Myocyte (in vitro differentiated cells): ENCODE measurements around the gene ARHGEF40. TPM values are rescaled to one million over a fixed set of nuclear protein-coding genes. Genes with fewer than 3 reads are reported as not detected.
A peak's percentile ranks its signal among the peaks of the same experiment; 100 is the strongest.
"Not testable (repeated sequence)": the region's sequence is repeated elsewhere in the genome, so short reads cannot be mapped to it uniquely, and the experiment has no call there.

Source experiments
- DNase-seq: peaks from one replicate; pipeline ENCODE4 v3.0.0-alpha.2; 2012; ENCODE audit warnings: low read depth
- total RNA-seq: library from RNA; depleted of rRNA; stranded (reverse); fragments of >200 nt; gene quantifications from 2 replicates; pipeline ENCODE4 v1.2.3, GENCODE V29; 2014

The ARHGEF40 gene
- total RNA-seq, 1 donor from 2014 or later: 45.2 TPM

- peak; percentile 92 for DNase-seq
Observed at GRCh38 chr14:21039585-21040369, 30.3 kb upstream of the ARHGEF40 start.

GRCh38 chr14:21040370-21040925, 29.7 kb upstream of the ARHGEF40 start:
- DNase-seq: no peak

DNA sequence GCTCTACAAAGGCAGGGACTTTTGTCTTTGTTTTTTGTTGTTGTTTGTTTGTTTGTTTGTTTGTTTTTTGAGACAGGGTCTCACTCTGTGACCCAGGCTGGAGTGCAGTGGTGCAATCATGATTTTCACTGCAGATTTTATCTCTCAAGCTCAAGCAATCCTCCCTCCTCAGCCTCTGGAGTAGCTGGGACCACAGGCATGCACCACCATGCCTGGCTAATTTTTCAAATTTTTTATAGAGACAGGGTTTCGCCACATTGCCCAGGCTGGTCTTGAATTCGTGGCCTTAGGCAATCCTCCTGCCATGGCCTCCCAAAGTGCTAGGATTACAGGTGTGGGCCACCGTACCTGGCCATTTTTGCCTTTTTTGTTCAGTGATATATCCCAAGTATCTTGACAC, 29.2 kb upstream of the ARHGEF40 start:
- DNase-seq: not testable (repeated sequence)

GRCh38 chr14:21041676-21042433, 28.2 kb upstream of the ARHGEF40 start, which contains the start of gene RNASE7:
Gene RNASE7 (plus strand): TSS chr14:21042362. CDS start chr14:21042993, 631 bp downstream.
- peak; percentile 76 for DNase-seq

GRCh38 chr14:21042918-21043317, 27.2 kb upstream of the ARHGEF40 start:
- DNase-seq: peak; percentile 76

GRCh38 chr14:21043387-21043973, 26.6 kb upstream of the ARHGEF40 start:
- DNase-seq: no peak

DNA sequence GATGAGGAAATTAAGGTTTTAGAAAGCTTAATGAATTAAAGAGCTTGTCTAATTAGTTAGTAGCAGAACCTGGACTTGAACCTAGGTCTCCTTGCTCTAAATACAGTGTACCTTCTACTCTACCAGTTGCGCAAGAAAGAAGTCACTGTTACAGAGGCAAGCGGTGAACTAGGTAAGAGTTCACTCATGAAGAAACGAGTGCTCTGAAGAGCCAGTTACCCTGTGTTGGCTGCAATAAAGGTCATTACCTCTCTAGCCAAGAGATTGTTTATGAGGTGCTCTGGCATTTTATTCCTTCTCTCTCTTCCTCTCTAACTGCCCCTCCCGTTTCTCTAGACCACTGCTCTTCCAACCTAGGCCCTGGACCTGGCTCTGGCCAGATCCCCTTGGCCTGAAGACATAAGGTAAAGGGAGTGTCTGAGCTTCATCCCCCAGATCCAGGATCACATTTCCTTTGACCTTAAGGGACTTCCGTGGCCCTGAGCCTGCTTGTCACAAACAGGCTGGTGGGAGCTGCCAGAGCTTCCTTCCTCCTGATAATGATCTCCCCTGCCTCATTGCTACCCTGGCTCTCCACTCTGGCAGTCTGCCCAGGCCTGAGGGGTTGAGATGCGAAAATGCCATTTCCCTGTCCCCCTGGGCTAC, 26.0 kb upstream of the ARHGEF40 start:
- DNase-seq: no peak

GRCh38 chr14:21047378-21047781, 22.7 kb upstream of the ARHGEF40 start:
- DNase-seq: no peak

DNA sequence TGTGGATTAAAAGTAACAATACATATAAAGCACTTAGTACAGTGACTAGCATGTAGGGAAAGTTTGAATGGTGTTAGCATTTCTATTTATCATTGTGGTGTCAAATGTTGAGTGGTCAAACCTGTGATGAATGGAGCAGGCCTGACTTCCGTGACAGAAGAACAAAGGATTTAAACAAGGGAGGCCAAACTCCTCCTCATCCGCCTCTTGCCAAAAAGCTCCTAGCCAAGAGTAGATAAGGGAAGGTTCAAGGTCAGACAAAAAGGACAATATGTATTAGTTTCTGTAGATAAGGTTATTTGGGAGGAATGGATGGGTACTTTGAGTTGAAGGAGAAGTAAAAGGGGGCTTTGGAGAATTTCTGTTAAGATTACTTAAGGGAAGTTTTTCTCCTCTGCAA, 21.5 kb upstream of the ARHGEF40 start:
- DNase-seq: no peak

GRCh38 chr14:21049271-21049673, 20.8 kb upstream of the ARHGEF40 start:
- DNase-seq: no peak

- no peak for DNase-seq
Observed at GRCh38 chr14:21050597-21050996, 19.5 kb upstream of the ARHGEF40 start.

DNA sequence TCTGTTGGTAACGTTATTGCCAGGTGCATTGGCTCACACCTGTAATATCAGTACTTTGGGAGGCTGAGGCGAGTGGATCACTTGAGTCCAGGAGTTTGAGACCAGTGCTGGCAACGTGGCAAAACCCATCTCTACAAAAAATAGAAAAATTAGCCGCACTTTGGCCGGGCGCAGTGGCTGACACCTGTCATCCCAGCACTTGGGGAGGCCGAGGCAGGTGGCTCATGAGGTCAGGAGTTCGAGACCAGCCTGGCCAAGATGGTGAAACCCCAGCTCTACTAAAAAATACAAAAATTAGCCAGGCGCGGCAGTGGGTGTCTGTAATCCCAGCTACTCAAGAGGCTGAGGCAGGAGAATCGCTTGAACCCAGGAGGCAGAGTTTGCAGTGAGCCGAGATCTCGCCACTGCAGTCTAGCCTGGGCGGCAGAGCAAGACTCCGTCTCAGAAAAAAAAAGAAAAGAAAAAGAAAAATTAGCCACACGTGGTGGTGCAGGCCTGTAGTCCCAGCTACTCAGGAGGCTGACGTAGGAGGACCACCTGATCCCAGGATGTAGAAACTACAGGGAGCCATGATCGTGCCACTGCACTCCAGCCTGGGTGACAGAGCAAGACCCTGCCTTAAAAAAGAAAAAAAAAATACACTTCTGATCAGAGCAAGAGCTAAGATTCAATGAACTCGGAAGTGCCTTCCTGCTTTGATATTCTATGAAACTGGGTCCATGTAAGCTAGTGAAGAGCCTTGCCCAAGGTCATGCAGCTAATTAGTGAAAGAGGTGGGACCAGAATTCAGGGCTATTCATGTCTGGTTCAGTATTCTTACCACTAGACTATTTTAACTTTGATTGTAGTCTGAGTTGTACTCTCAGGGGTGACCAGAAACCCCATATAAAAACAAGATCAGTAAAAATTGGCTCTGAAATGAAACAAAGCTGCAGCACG, 16.7 kb upstream of the ARHGEF40 start:
- no peak for DNase-seq

DNA sequence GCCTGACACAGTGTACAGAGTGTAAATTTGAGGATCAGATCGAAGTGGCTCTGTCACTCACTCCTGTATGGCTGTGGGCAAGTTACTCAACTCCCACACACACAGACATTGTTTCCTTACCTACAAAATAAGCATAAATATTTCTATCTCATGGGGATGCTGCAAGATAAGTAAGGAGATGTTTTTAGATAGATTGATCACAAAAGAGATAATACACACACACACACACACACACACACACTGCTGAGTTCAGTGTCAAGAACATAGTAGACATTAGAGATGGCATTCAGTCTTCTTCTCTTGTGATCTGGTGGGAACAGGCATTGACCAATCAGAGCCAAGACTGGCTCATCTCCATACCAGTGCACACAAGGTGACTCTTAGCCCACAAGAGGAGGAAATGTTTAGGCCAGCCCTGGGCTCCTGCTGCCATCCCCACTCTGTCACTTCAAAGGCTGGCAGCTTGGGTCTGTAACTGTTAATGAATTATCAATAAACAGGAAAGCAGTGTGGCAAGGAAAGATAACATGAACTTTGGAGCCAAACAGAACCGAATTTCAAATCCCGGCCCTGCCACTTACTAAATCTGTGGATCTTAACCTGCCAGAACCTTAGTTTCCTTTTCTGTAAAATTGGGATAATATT, 15.9 kb upstream of the ARHGEF40 start:
- DNase-seq: no peak

- DNase-seq: no peak
Observed at GRCh38 chr14:21054768-21055145, 15.3 kb upstream of the ARHGEF40 start.

DNA sequence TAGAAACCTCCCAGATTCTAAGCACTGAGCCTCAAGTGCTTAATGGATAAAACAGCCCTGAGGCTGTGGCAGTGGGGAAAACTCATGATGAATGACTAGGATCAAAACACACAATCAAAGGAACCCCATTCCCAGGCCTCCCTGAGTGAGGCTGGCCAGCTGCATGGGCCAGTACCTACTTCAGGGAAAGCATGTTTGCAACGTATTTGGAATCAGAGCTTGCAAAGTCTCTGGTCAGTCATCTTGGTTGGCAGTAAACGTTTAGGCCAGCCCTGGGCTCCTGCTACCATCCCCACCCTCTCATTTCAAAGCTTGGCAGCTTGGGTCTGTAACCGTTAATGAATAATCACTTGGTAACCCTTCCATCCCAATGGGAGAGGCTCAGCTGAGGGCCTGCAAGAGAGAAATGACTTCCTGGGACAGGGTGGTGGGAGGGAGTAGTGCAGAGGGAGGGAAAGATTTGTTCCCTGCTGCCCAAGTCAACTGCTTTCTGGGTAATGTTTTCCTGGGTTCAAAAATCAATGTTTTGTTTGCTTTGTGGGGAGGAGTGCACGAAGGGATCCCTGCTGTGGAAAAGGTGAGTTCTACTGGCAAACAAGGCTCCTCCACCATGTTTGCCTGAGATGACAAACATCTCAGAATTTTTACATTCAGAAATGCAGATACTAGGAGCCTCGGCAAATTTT, 14.5 kb upstream of the ARHGEF40 start:
- DNase-seq: no peak

DNA sequence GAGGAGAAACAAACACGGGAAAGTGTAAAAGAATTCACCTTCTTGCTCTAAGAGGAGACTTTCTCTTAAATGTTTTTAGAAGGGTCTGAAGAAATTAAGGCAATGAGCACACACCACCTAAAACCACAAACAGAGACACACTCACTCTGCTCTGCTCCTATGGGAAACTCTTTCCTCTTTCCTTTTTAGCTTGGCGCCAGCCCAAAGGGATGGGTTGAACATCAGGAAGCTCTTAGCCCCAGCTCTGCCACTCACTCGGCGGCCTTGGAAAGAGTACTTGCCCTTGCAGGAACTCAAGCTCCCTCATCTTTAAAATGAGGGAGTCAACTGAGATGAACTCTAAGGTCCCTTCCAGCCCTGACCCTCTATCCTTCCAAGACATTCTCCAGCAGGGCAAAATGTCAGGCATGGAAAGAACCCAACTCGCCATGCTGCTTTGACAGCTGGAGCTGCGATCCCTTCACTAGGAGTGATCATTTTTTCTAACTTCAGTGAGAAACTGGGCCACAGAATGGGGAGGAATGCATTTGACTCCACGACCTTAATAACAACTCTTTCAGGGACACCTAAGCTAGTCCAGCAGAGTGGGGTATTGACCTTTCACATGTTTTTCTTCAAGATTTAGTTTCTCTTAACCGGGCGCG, 13.5 kb upstream of the ARHGEF40 start:
- DNase-seq: peak; percentile 35

DNA sequence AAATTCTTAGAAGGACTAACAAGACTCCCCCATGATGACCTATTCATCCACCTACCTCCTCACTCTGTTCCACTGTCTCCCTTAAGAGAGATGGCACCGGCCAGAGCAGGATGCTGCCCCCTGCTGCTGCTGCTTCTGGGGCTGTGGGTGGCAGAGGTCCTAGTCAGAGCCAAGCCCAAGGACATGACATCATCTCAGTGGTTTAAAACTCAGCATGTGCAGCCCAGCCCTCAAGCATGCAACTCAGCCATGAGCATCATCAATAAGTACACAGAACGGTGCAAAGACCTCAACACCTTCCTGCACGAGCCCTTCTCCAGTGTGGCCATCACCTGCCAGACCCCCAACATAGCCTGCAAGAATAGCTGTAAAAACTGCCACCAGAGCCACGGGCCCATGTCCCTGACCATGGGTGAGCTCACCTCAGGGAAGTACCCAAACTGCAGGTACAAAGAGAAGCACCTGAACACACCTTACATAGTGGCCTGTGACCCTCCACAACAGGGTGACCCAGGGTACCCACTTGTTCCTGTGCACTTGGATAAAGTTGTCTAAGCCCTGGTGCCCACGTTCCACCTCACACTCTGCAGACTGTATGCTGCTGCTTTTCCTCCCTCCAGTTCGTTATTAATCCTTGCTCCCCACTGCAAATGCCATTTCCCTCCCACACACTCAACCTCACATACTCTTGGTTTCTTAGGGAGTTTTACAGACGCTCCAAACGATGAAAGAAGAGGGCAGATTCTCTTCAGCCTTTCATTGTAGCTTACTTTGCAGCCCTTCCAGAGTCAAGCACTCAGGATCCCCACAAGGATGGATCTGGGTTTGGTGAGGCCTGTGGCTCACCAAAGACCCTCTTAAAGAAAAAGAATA, 12.1 kb upstream of the ARHGEF40 start, which contains the start of gene RNASE8:
Gene RNASE8 (plus strand): TSS at position 20 of the 873 bp plus-strand sequence. CDS start 71 bp downstream, at position 91.
- DNase-seq: peak; percentile 47
